ENCODE data around the gene RAC3. TPM values are rescaled to one million over a fixed set of nuclear protein-coding genes. Genes with fewer than 3 reads are reported as not detected.

RAC3 gene
- total RNA-seq, 1 experiment from 2014 or later, result 41.7 TPM

DNA sequence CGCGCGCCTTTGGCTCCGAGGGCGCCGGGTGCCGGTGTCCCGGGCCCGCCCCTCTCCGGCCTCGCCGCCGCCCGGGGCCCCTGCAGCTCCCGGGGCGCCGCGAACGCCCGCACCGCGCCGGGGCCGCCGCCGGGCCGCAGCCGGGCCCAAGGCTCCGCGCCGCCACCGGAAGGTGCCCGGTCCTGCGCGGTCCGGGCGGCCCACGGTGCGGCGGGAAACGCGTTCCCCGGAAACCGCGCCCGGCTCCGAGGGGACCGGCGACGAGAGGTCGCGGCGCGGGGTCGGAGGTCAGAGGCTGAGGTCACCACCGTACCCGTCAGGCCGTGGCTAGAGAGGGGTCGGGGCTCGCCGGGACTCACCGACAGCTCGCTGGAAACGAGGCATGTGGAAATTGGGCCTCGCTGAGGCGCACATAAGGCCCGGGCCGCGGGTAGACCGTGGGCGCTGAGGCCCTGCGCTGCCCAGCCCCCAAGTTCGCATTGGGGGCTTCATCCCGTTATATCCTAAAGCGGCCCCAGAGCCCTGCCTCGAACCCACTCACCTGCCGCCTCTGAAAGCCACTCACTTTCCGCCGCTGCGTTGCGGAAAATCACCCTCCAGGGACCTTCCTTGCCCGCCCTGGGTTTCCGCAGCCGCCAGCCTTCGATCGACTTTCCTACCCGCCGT lies 34.3 kb downstream of the RAC3 start, which contains the start of gene DUS1L:
Gene DUS1L (minus strand): TSS at position 167 of the 666 bp plus-strand sequence. CDS start 745 bp downstream, outside the sequence.
- no peak for DNase-seq (ENCODE audit: low read depth)

DNA sequence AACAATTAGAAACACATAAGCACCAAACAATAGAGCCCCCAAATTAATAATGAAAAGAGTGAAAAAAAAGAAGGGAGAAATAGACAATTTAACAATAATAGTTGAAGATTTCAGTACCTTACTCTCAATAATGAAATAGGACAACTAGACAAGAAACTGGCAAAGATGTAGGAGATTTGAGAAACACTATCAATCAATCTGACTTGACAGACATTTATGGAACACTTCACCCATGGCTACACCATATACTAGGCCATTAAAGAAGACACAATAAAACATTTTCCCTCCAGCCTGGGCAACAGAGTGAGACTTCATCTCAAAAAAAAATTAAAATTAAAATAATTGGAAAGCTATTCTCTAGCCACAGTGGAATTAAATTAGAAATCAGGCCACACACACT lies 39.1 kb downstream of the RAC3 start:
- DNase-seq (ENCODE audit: low read depth), result no peak

- DNase-seq (ENCODE audit: low read depth), result no peak
Measured at GRCh38 chr17:82072827-82073226, 41.3 kb downstream of the RAC3 start.

DNA sequence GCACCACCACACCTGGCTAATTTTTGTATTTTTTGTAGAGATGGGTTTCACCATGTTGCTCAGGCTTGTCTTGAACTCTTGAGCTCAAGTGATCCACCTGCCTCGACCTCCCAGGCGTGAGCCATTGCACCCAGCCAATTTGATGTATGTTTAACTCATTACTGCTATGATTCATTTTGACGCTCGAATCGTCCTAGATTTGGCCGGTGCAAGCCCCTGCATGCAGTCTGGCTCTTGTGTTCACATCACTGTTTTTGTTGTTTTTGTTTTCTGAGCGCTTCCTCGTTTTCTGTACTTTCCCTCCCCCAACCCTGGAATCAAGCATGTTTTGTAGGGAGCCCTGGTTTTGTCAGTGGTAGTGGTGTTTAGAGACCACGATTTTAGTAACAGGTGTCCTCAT lies 42.0 kb downstream of the RAC3 start:
- DNase-seq (ENCODE audit: low read depth), result no peak

- no peak for DNase-seq (ENCODE audit: low read depth)
Measured at GRCh38 chr17:82076018-82076784, 44.7 kb downstream of the RAC3 start.

GRCh38 chr17:82076785-82077591 lies 45.5 kb downstream of the RAC3 start:
- DNase-seq (ENCODE audit: low read depth), result no peak

GRCh38 chr17:82077617-82078358 lies 46.3 kb downstream of the RAC3 start:
- no peak for DNase-seq (ENCODE audit: low read depth)

GRCh38 chr17:82078433-82078832 lies 47.0 kb downstream of the RAC3 start:
- DNase-seq (ENCODE audit: low read depth), result no peak

- no peak for DNase-seq (ENCODE audit: low read depth)
Measured at GRCh38 chr17:82079001-82079677, 47.7 kb downstream of the RAC3 start.

GRCh38 chr17:82080048-82080788 lies 48.7 kb downstream of the RAC3 start:
- no peak for DNase-seq (ENCODE audit: low read depth)

- no peak for DNase-seq (ENCODE audit: low read depth)
Measured at GRCh38 chr17:82080789-82081464, 49.4 kb downstream of the RAC3 start.

- DNase-seq (ENCODE audit: low read depth), result no peak
Measured at GRCh38 chr17:82081546-82081945, 50.1 kb downstream of the RAC3 start.

- DNase-seq (ENCODE audit: low read depth), result no peak
Measured at GRCh38 chr17:82081966-82082365, 50.5 kb downstream of the RAC3 start.

DNA sequence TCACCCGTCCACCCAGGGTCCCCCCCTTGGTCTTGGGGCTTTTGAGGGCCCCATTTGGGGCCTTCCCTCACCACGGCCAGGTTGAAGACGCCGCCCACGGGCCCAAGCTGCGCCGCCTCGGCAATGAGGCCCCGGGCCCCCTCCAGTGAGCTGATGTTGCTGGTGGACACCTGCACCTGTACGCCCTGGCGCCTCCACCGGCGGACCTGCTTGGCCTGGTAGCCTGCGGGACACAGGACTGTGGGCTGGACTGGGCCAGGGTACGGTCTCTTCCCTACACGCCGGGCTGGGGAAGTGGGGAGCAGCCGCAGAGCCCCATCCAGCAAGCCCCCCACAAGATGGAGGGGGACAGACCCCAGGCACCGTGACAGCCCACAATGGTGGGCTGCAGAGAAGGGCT lies 51.0 kb downstream of the RAC3 start:
- DNase-seq (ENCODE audit: low read depth), result no peak

- no peak for DNase-seq (ENCODE audit: low read depth)
Measured at GRCh38 chr17:82083009-82083408, 51.5 kb downstream of the RAC3 start.
